ENCODE measurements around the gene NABP1. TPM values are rescaled to one million over a fixed set of nuclear protein-coding genes. Genes with fewer than 3 reads are reported as not detected.

The NABP1 gene
- polyA plus RNA-seq, 1 of the 3 experiments (the other 2 are of a cell fraction), result 19.1 TPM

DNA sequence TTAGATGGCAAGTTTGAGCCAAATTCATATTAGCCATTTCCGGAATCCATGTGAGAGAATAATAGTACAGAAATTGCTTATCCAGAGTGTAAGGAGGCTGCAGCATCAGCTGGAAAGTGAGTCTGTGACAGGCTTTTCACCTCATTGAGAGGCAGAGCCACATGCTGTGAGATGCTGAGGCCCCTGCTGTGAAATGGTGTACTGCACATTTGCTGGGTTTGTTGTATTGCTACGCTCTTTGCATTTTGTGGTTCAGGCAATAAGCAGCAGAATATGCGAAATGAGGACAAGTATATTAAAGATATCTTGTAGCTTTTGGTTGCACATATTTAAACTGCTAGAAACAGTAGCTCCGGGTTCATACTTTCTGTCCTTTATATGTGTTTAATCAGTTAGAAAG lies 37.0 kb downstream of the NABP1 start:
- H3K79me2 ChIP-seq (ENCODE audit: insufficient read depth), result no peaks in the 10 kb centered on the region
- H3K27ac ChIP-seq (ENCODE audit: low read depth in 2 of 2, low read length in 1 of 2), result no peak overlapping the region
- no peak overlapping the region for H3K4me2 ChIP-seq
- no peak for DNase-seq
- no peaks in the 10 kb centered on the region for H3F3A ChIP-seq (replicated peaks; ENCODE audit: insufficient read depth)
- no peaks in the 10 kb centered on the region for H3K27me3 ChIP-seq (ENCODE audit: insufficient read depth)
- H3K9me2 ChIP-seq, result no peaks in the 10 kb centered on the region
- no peaks in the 10 kb centered on the region for H4K20me1 ChIP-seq (ENCODE audit: insufficient read depth)
- no peaks in the 10 kb centered on the region for H3K4me1 ChIP-seq (ENCODE audit: control insufficient read depth in 1 of 2, insufficient read depth in 2 of 2, low read depth in 1 of 2, low read length in 1 of 2)
- 90% methylated on average over 4 of the region's 4 CpGs for WGBS (ENCODE audit: low lambda C conversion rate)
- no peak overlapping the region for H3K4me3 ChIP-seq (ENCODE audit: low read depth in 2 of 2, low read length in 1 of 2)
- no peaks in the 10 kb centered on the region for H3K9me3 ChIP-seq
- H3K9ac ChIP-seq, result no peak overlapping the region
- CTCF ChIA-PET, result interaction anchor here (1.5 kb wide), 1 partner anchor 24 kb away, joined by 4 read pairs; no protein-coding TSS in a partner anchor
- H2AFZ ChIP-seq (ENCODE audit: low read depth), result no peak overlapping the region
- TF ChIP-seq SMC3 (IDR thresholded peaks at IDR 0.05; ENCODE audit: low read depth, low read length) (no peak), NRF1 (IDR thresholded peaks at IDR 0.05; ENCODE audit: low read depth, low read length) (no peak)
- POLR2A ChIA-PET, result no interaction called here
- no peaks in the 10 kb centered on the region for H3K36me3 ChIP-seq (replicated peaks in 1 of 2; ENCODE audit: control insufficient read depth in 1 of 2, insufficient read depth in 2 of 2, low read length in 1 of 2)

DNA sequence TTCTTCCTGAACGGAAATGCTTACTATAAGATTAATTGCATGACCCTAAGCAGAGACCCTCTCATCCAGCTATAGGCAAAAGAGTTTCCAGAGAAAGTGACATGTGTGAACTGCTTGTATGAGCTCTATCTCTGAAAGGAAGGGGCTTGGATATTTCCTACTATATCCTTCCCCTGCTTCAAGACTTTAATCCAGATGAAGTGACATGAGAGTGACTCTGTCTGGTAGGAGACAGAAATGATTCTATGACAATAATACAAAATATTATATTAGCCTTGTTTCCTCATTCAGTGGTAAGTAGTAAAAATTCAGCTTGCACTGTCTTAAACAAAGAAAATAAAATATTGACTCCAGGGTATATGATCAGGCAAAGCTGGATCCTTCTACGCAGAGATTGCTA lies 37.5 kb downstream of the NABP1 start:
- TF ChIP-seq EP300 (IDR thresholded peaks at IDR 0.05; ENCODE audit: borderline replicate concordance in 1 of 2, low read depth in 1 of 2, low read length in 1 of 2) (no peak), POLR2AphosphoS5 (IDR thresholded peaks at IDR 0.05; ENCODE audit: low read depth, low read length) (no peak), SMC3 (IDR thresholded peaks at IDR 0.05; ENCODE audit: low read depth, low read length) (no peak), TCF12 (IDR thresholded peaks at IDR 0.05) (no peak), TAF1 (IDR thresholded peaks at IDR 0.05; ENCODE audit: borderline replicate concordance, low read depth, low read length) (no peak), SIN3A (IDR thresholded peaks at IDR 0.05; ENCODE audit: borderline replicate concordance, low read depth, low read length) (no peak), CHD2 (IDR thresholded peaks at IDR 0.05; ENCODE audit: low read length, partially characterized antibody) (no peak), RCOR1 (IDR thresholded peaks at IDR 0.05; ENCODE audit: low read length) (no peak), GABPA (IDR thresholded peaks at IDR 0.05; ENCODE audit: low read depth) (no peak), TEAD4 (IDR thresholded peaks at IDR 0.05; ENCODE audit: borderline replicate concordance, insufficient read depth) (no peak)
- TF ChIP-seq, protein P1, sequence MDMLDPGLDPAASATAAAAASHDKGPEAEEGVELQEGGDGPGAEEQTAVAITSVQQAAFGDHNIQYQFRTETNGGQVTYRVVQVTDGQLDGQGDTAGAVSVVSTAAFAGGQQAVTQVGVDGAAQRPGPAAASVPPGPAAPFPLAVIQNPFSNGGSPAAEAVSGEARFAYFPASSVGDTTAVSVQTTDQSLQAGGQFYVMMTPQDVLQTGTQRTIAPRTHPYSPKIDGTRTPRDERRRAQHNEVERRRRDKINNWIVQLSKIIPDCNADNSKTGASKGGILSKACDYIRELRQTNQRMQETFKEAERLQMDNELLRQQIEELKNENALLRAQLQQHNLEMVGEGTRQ (IDR thresholded peaks at IDR 0.05; ENCODE audit: borderline replicate concordance, low read depth, low read length), result no peak
- TF ChIP-seq, protein P2, sequence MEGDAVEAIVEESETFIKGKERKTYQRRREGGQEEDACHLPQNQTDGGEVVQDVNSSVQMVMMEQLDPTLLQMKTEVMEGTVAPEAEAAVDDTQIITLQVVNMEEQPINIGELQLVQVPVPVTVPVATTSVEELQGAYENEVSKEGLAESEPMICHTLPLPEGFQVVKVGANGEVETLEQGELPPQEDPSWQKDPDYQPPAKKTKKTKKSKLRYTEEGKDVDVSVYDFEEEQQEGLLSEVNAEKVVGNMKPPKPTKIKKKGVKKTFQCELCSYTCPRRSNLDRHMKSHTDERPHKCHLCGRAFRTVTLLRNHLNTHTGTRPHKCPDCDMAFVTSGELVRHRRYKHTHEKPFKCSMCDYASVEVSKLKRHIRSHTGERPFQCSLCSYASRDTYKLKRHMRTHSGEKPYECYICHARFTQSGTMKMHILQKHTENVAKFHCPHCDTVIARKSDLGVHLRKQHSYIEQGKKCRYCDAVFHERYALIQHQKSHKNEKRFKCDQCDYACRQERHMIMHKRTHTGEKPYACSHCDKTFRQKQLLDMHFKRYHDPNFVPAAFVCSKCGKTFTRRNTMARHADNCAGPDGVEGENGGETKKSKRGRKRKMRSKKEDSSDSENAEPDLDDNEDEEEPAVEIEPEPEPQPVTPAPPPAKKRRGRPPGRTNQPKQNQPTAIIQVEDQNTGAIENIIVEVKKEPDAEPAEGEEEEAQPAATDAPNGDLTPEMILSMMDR (IDR thresholded peaks at IDR 0.05), result no peak
- TF ChIP-seq, protein P3, sequence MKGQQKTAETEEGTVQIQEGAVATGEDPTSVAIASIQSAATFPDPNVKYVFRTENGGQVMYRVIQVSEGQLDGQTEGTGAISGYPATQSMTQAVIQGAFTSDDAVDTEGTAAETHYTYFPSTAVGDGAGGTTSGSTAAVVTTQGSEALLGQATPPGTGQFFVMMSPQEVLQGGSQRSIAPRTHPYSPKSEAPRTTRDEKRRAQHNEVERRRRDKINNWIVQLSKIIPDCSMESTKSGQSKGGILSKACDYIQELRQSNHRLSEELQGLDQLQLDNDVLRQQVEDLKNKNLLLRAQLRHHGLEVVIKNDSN (IDR thresholded peaks at IDR 0.05; ENCODE audit: borderline replicate concordance, low read depth), result no peak
- CTCF ChIA-PET, result interaction anchor here (1.5 kb wide), 1 partner anchor 24 kb away, joined by 4 read pairs; no protein-coding TSS in a partner anchor
- no peak overlapping the region for H3K27ac ChIP-seq (ENCODE audit: low read depth in 2 of 2, low read length in 1 of 2)
- H2AFZ ChIP-seq (ENCODE audit: low read depth), result no peak overlapping the region
- no peaks in the 10 kb centered on the region for H3K4me1 ChIP-seq (ENCODE audit: control insufficient read depth in 1 of 2, insufficient read depth in 2 of 2, low read depth in 1 of 2, low read length in 1 of 2)
- H3K4me3 ChIP-seq (ENCODE audit: low read depth in 2 of 2, low read length in 1 of 2), result no peak overlapping the region
- H3K9ac ChIP-seq, result no peak overlapping the region
- no peaks in the 10 kb centered on the region for H4K20me1 ChIP-seq (ENCODE audit: insufficient read depth)
- H3F3A ChIP-seq (replicated peaks; ENCODE audit: insufficient read depth), result no peaks in the 10 kb centered on the region
- H3K4me2 ChIP-seq, result no peak overlapping the region
- H3K27me3 ChIP-seq (ENCODE audit: insufficient read depth), result no peaks in the 10 kb centered on the region
- 92% methylated on average over 2 of the region's 2 CpGs for WGBS (ENCODE audit: low lambda C conversion rate)
- no peaks in the 10 kb centered on the region for H3K9me2 ChIP-seq
- no peaks in the 10 kb centered on the region for H3K36me3 ChIP-seq (replicated peaks in 1 of 2; ENCODE audit: control insufficient read depth in 1 of 2, insufficient read depth in 2 of 2, low read length in 1 of 2)
- H3K79me2 ChIP-seq (ENCODE audit: insufficient read depth), result no peaks in the 10 kb centered on the region
- POLR2A ChIA-PET, result no interaction called here
- H3K9me3 ChIP-seq, result no peaks in the 10 kb centered on the region
- no peak for DNase-seq
